ENCODE data around the gene CDKN3. TPM values are rescaled to one million over a fixed set of nuclear protein-coding genes. Genes with fewer than 3 reads are reported as not detected.
"Not testable (repeated sequence)": the region's sequence is repeated elsewhere in the genome, so short reads cannot be mapped to it uniquely, and the experiment has no call there.

The CDKN3 gene
- total RNA-seq, 1 experiment from 2014 or later: 62.5 TPM

DNA sequence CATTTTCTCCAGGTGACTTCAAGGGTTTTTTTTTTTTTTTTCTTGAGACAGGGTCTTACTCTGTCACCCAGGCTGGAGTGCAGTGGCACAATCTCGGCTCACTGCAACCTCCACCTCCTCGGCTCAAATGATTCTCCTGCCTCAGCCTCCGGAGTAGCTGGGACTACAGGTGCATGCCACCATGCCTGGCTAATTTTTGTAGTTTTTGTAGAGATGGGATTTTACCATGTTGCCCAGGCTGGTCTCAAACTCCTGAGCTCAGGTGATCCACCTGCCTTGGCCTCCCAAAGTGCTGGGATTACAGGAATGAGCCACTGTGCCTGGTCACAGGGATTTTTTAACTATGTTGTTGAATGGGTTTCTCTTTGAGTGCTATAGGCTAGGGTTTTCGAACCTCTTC is 41.1 kb downstream of the CDKN3 start:
- H3K9ac ChIP-seq (ENCODE audit: low read length); H2AFZ ChIP-seq (ENCODE audit: low read depth, low read length, poor library complexity, severe bottlenecking); DNase-seq (ENCODE audit: low read depth, low spot score); H3K36me3 ChIP-seq (ENCODE audit: control insufficient read depth in 1 of 2, insufficient read depth in 2 of 2, low read length in 2 of 2); CTCF ChIA-PET; ATAC-seq; H3K4me3 ChIP-seq (replicated peaks in 1 of 2; ENCODE audit: low read depth in 1 of 2, low read length in 2 of 2); RAD21 ChIA-PET (ENCODE audit: low non-redundant PET in 1 of 2, low total read pairs in 2 of 2, uncharacterized antibody in 2 of 2, unreplicated experiment in 2 of 2); H3K9me2 ChIP-seq (ENCODE audit: insufficient read depth); H3K27me3 ChIP-seq (ENCODE audit: insufficient read depth, low read length); H3K27ac ChIP-seq (ENCODE audit: low read depth, low read length); H3K4me2 ChIP-seq (ENCODE audit: low read length); H3K9me3 ChIP-seq (ENCODE audit: control insufficient read depth in 1 of 2, insufficient read depth in 1 of 2, low read depth in 1 of 2, low read length in 2 of 2); BruUV-seq (replicated peaks); intact Hi-C loops (cut with micrococcal nuclease): not testable (repeated sequence)
- Histone ChIP-seq H3K79me2 (ENCODE audit: insufficient read depth, low read length) (peaks cover 79% of the 10 kb centered on the region), H4K20me1 (ENCODE audit: insufficient read depth) (peaks cover 16% of the 10 kb centered on the region; the same call in 1 of the 2 replicates), H3K4me1 (ENCODE audit: control insufficient read depth in 1 of 2, insufficient read depth in 2 of 2, low read length in 2 of 2) (peaks cover 10 to 31% of the 10 kb centered on the region in 2 experiments; a peak in 3 of 4 replicates)
- POLR2A ChIA-PET: interaction anchor here (0.8 kb wide), 1 partner anchor 71 kb away, joined by 4 read pairs; no protein-coding TSS in a partner anchor

DNA sequence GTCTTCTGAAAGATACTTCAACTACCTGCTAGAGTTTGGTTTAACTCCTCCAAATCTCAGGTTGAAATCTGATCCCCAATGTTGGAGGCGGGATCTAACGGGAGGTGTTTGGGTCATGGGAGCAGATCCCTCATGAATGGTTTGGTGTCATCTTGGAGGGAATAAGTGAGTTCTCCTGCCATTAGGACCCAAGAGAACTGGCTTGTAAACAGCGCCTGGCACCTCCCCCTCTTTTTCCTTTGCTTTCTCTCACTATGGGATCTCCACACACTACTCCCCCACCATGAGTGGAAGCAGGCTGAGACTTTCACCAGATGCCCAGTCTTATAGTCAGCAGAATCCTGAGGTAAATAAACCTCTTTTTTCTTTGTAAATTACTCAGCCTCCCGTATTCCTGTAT is 41.9 kb downstream of the CDKN3 start:
- no peaks in the 10 kb centered on the region for H3K9me2 ChIP-seq (ENCODE audit: insufficient read depth)
- peaks cover 10 to 31% of the 10 kb centered on the region in 2 experiments; a peak in 3 of 4 replicates for H3K4me1 ChIP-seq (ENCODE audit: control insufficient read depth in 1 of 2, insufficient read depth in 2 of 2, low read length in 2 of 2)
- peaks cover 10% of the 10 kb centered on the region; the same call in 1 of the 2 replicates for H4K20me1 ChIP-seq (ENCODE audit: insufficient read depth)
- no peak for DNase-seq (ENCODE audit: low read depth, low spot score)
- no peak overlapping the region for H3K9ac ChIP-seq (ENCODE audit: low read length)
- H3K9me3 ChIP-seq (ENCODE audit: control insufficient read depth in 1 of 2, insufficient read depth in 1 of 2, low read depth in 1 of 2, low read length in 2 of 2): no peaks in the 10 kb centered on the region
- no TSS peak for BruUV-seq (replicated peaks)
- H3K4me3 ChIP-seq (replicated peaks in 1 of 2; ENCODE audit: low read depth in 1 of 2, low read length in 2 of 2): no peak overlapping the region
- H3K27ac ChIP-seq (ENCODE audit: low read depth, low read length): no peak overlapping the region
- intact Hi-C loops (cut with micrococcal nuclease): no loop called here
- H3K79me2 ChIP-seq (ENCODE audit: insufficient read depth, low read length): peaks cover 72% of the 10 kb centered on the region
- no peak for TF ChIP-seq FOSL1 (IDR thresholded peaks at IDR 0.05; ENCODE audit: low read depth)
- no peak for TF ChIP-seq ZNF274 (IDR thresholded peaks at IDR 0.05; ENCODE audit: low read depth, low read length)
- TF ChIP-seq ZFX (IDR thresholded peaks at IDR 0.05): no peak
- no peak for TF ChIP-seq EZH2phosphoT487 (IDR thresholded peaks at IDR 0.05; ENCODE audit: borderline replicate concordance)
- TF ChIP-seq, protein P1, sequence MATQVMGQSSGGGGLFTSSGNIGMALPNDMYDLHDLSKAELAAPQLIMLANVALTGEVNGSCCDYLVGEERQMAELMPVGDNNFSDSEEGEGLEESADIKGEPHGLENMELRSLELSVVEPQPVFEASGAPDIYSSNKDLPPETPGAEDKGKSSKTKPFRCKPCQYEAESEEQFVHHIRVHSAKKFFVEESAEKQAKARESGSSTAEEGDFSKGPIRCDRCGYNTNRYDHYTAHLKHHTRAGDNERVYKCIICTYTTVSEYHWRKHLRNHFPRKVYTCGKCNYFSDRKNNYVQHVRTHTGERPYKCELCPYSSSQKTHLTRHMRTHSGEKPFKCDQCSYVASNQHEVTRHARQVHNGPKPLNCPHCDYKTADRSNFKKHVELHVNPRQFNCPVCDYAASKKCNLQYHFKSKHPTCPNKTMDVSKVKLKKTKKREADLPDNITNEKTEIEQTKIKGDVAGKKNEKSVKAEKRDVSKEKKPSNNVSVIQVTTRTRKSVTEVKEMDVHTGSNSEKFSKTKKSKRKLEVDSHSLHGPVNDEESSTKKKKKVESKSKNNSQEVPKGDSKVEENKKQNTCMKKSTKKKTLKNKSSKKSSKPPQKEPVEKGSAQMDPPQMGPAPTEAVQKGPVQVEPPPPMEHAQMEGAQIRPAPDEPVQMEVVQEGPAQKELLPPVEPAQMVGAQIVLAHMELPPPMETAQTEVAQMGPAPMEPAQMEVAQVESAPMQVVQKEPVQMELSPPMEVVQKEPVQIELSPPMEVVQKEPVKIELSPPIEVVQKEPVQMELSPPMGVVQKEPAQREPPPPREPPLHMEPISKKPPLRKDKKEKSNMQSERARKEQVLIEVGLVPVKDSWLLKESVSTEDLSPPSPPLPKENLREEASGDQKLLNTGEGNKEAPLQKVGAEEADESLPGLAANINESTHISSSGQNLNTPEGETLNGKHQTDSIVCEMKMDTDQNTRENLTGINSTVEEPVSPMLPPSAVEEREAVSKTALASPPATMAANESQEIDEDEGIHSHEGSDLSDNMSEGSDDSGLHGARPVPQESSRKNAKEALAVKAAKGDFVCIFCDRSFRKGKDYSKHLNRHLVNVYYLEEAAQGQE (IDR thresholded peaks at IDR 0.05; ENCODE audit: low read depth): no peak
- TF ChIP-seq SRF (IDR thresholded peaks at IDR 0.05; ENCODE audit: low read depth): no peak
- TF ChIP-seq TCF7L2 (IDR thresholded peaks at IDR 0.05; ENCODE audit: borderline replicate concordance, extremely low read depth, insufficient read depth, insufficient read length): no peak
- no peak for TF ChIP-seq EGR1 (IDR thresholded peaks at IDR 0.05; ENCODE audit: low read depth)
- TF ChIP-seq, protein P2, sequence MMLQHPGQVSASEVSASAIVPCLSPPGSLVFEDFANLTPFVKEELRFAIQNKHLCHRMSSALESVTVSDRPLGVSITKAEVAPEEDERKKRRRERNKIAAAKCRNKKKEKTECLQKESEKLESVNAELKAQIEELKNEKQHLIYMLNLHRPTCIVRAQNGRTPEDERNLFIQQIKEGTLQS (IDR thresholded peaks at IDR 0.05): no peak
- TF ChIP-seq, protein P3, sequence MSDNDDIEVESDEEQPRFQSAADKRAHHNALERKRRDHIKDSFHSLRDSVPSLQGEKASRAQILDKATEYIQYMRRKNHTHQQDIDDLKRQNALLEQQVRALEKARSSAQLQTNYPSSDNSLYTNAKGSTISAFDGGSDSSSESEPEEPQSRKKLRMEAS (IDR thresholded peaks at IDR 0.05): no peak
- no peak for ATAC-seq
- ChIA-PET RAD21 (ENCODE audit: low non-redundant PET in 1 of 2, low total read pairs in 2 of 2, uncharacterized antibody in 2 of 2, unreplicated experiment in 2 of 2) (no interaction called here), POLR2A (no interaction called here), CTCF (interaction anchor here (1.2 kb wide), 1 partner anchor 54 kb away, joined by 6 read pairs; no protein-coding TSS in a partner anchor)
- no peaks in the 10 kb centered on the region for H3K27me3 ChIP-seq (ENCODE audit: insufficient read depth, low read length)
- H3K4me2 ChIP-seq (ENCODE audit: low read length): no peak overlapping the region; the same call in 1 of the 2 replicates
- no peak overlapping the region for H2AFZ ChIP-seq (ENCODE audit: low read depth, low read length, poor library complexity, severe bottlenecking)
- H3K36me3 ChIP-seq (ENCODE audit: control insufficient read depth in 1 of 2, insufficient read depth in 2 of 2, low read length in 2 of 2): no peaks in the 10 kb centered on the region; a peak in 1 of 4 replicates
